KMS-11 (cell line): ENCODE results near the gene JAK1.

ENCODE experiments used
- H2AFZ ChIP-seq: fragments of 200-600 bp; sonication (generic); 2 replicates; pipeline ENCODE4 v1.6.1; 2016; ENCODE audit warnings: antibody characterized with exemption, mixed run types, low read depth
- H3K27ac ChIP-seq: fragments of 200-600 bp; sonication (generic); 2 replicates; pipeline ENCODE4 v1.6.1; 2016; ENCODE audit warnings: mild to moderate bottlenecking, mixed run types
- H3K27me3 ChIP-seq: fragments of 200-600 bp; sonication (generic); 2 replicates; pipeline ENCODE4 v1.6.1; 2017; ENCODE audit warnings: mild to moderate bottlenecking, low read depth, mixed run types, moderate library complexity; ENCODE audit not compliant: insufficient read depth
- H3K36me3 ChIP-seq: fragments of 200-600 bp; sonication (generic); 2 replicates; pipeline ENCODE4 v1.6.1; 2017; ENCODE audit warnings: mild to moderate bottlenecking, mixed run types; ENCODE audit not compliant: insufficient read depth
- H3K4me1 ChIP-seq: fragments of 200-600 bp; sonication (generic); 2 replicates; pipeline ENCODE4 v1.6.1; 2016; ENCODE audit warnings: mild to moderate bottlenecking, low read depth, mixed run types; ENCODE audit not compliant: poor library complexity, severe bottlenecking
- H3K4me2 ChIP-seq: fragments of 200-600 bp; sonication (generic); 2 replicates; pipeline ENCODE4 v1.7.0; 2016; ENCODE audit warnings: mild to moderate bottlenecking, mixed run types
- H3K4me3 ChIP-seq: fragments of 200-600 bp; sonication (generic); IDR thresholded peaks from 2 replicates; pipeline ENCODE4 v1.6.1; 2017; ENCODE audit warnings: low read depth, low read length, mixed read lengths; ENCODE audit not compliant: insufficient read depth
- H3K79me2 ChIP-seq: fragments of 200-600 bp; sonication (generic); 2 replicates; pipeline ENCODE4 v1.6.1; 2016; ENCODE audit warnings: low read depth, mixed run types; ENCODE audit not compliant: insufficient read depth
- H3K9ac ChIP-seq: fragments of 200-600 bp; sonication (generic); 2 replicates; pipeline ENCODE4 v1.6.1; 2016; ENCODE audit warnings: mild to moderate bottlenecking, mixed run types
- H4K20me1 ChIP-seq: fragments of 200-600 bp; sonication (generic); 2 replicates; pipeline ENCODE4 v1.6.1; 2016; ENCODE audit warnings: mild to moderate bottlenecking, mixed run types; ENCODE audit not compliant: insufficient read depth
- CTCF ChIP-seq: fragments of 200-600 bp; sonication (generic); conservative IDR thresholded peaks from 2 replicates; pipeline ENCODE4 v1.6.1; 2017; ENCODE audit warnings: low read depth, mild to moderate bottlenecking, antibody characterized with exemption, low read length, moderate library complexity, mixed read lengths

JAK1 gene

GRCh38 chr1:64975740-64976139 is 9.4 kb upstream of the JAK1 start:
- no peaks in the 10 kb centered on the region for H4K20me1 ChIP-seq
- H3K27me3 ChIP-seq, result no peaks in the 10 kb centered on the region
- H3K79me2 ChIP-seq, result no peaks in the 10 kb centered on the region
- H3K27ac ChIP-seq, result no peak overlapping the region
- no peak overlapping the region for H3K4me3 ChIP-seq
- no peaks in the 10 kb centered on the region for H3K36me3 ChIP-seq
- no peak overlapping the region for H3K9ac ChIP-seq
- H2AFZ ChIP-seq, result no peak overlapping the region
- no peak for TF ChIP-seq CTCF
- H3K4me1 ChIP-seq, result no peaks in the 10 kb centered on the region
- H3K4me2 ChIP-seq, result no peak overlapping the region

- Histone ChIP-seq H2AFZ (no peak overlapping the region), H3K79me2 (no peaks in the 10 kb centered on the region), H3K4me1 (no peaks in the 10 kb centered on the region), H3K27me3 (no peaks in the 10 kb centered on the region), H3K36me3 (no peaks in the 10 kb centered on the region), H4K20me1 (no peaks in the 10 kb centered on the region), H3K9ac (no peak overlapping the region), H3K4me3 (no peak overlapping the region), H3K27ac (no peak overlapping the region), H3K4me2 (no peak overlapping the region)
- TF ChIP-seq CTCF, result no peak
Measured at GRCh38 chr1:64975127-64975526, 8.8 kb upstream of the JAK1 start.

DNA sequence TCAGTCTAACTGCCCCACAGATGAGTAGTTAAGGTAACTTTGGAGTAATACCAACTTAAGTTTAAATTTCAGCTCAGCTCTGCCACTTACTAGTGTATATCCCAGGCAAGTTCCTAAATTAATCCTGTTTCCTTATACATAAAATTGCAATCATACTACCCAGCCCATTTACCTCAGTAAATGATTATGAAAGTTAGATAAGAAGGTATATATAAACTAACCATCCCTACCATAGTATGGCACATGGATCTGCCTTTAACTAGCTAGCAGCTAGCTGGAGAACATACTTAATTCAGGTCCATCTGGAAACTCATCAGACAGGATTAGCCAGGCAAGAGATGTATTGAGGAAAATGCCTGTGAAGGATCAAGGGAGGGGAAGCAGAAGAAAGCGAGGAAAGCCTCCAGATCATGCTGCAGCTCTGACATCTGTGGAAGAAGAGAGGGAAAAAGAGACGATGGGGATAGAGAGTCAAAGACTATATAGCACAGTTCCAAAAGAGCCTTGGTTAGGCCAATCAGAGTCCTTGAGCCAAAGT is 8.0 kb upstream of the JAK1 start:
- Histone ChIP-seq H3K27ac (no peak overlapping the region), H3K4me2 (no peak overlapping the region), H2AFZ (no peak overlapping the region), H3K4me3 (no peak overlapping the region), H3K79me2 (no peaks in the 10 kb centered on the region), H3K36me3 (no peaks in the 10 kb centered on the region), H3K4me1 (no peaks in the 10 kb centered on the region), H4K20me1 (no peaks in the 10 kb centered on the region), H3K27me3 (no peaks in the 10 kb centered on the region), H3K9ac (no peak overlapping the region)
- no peak for TF ChIP-seq CTCF

GRCh38 chr1:64973061-64973647 is 6.8 kb upstream of the JAK1 start:
- no peak overlapping the region for H3K9ac ChIP-seq
- TF ChIP-seq CTCF, result no peak
- no peaks in the 10 kb centered on the region for H3K36me3 ChIP-seq
- H3K27me3 ChIP-seq, result no peaks in the 10 kb centered on the region
- peaks cover 2% of the 10 kb centered on the region for H3K4me1 ChIP-seq
- H3K79me2 ChIP-seq, result no peaks in the 10 kb centered on the region
- no peaks in the 10 kb centered on the region for H4K20me1 ChIP-seq
- H3K27ac ChIP-seq, result no peak overlapping the region
- H3K4me3 ChIP-seq, result no peak overlapping the region
- H3K4me2 ChIP-seq, result no peak overlapping the region
- no peak overlapping the region for H2AFZ ChIP-seq
